C4-2B (cell line): ENCODE results near the gene PLPP3.

ENCODE experiments used
- ZFX ChIP-seq: fragments of 450-650 bp; IDR thresholded peaks from 2 replicates; pipeline ENCODE4 v1.6.1; 2017
- TF ChIP-seq, protein P1 (sequence below): fragments of 450-650 bp; conservative IDR thresholded peaks from 2 replicates; pipeline ENCODE4 v1.5.1; 2017; ENCODE audit warnings: mild to moderate bottlenecking

DNA sequence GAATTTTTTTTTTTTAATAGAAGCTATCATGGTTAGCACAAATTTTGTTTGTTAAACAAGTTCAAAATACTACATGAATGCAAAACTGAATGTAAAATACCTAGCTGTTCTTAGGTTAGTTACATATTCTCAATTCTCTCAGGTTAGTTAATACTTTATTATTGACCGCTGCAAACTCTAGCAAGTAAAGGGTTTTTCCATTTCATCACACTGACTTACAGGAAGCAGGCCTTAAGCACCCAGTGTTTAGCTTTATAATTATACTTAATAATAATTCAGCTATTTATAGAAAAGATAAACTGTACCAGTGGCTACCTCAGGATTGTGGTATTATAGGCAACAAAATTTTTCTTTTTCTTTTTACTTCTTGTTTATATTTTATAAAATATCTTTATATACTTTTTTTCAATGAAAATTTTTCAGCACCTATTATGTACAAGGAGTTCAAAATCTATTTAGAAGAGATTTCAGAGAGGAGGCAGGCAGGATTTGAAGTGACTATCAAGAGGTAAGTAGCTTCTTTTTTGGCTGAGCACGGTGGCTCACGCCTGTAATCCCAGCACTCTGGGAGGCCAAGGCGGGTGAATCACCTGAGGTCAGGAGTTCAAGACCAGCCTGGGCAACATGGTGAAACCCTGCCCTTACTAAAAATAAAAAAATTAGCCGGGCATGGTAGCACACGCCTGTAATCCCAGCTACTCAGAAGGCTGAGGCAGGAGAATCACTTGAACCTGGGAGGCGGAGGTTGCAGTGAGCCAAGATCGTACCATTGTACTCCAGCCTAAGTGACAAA, 17.9 kb downstream of the PLPP3 start:
- TF ChIP-seq, protein P1, sequence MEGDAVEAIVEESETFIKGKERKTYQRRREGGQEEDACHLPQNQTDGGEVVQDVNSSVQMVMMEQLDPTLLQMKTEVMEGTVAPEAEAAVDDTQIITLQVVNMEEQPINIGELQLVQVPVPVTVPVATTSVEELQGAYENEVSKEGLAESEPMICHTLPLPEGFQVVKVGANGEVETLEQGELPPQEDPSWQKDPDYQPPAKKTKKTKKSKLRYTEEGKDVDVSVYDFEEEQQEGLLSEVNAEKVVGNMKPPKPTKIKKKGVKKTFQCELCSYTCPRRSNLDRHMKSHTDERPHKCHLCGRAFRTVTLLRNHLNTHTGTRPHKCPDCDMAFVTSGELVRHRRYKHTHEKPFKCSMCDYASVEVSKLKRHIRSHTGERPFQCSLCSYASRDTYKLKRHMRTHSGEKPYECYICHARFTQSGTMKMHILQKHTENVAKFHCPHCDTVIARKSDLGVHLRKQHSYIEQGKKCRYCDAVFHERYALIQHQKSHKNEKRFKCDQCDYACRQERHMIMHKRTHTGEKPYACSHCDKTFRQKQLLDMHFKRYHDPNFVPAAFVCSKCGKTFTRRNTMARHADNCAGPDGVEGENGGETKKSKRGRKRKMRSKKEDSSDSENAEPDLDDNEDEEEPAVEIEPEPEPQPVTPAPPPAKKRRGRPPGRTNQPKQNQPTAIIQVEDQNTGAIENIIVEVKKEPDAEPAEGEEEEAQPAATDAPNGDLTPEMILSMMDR: no peak
- TF ChIP-seq ZFX: no peak
